Panc1 (cell line): Measurements from ENCODE around the gene FAM193A. TPM values are rescaled to one million over a fixed set of nuclear protein-coding genes. Genes with fewer than 3 reads are reported as not detected.

ENCODE experiments used
- ATAC-seq: fragments of 200-7000 bp; cut with Tn5 transposase; 2 replicates; pipeline ENCODE4 v1.9.1; 2020; ENCODE audit warnings: mild to moderate bottlenecking, moderate library complexity
- BruUV-seq: library from RNA; stranded (reverse); fragments of 400-500 nt; replicated peaks from 2 replicates; lab custom pipeline; 2021; lab: Mats Ljungman, UMichigan
- CTCF ChIA-PET: fragments of 300-600 bp; sonication (Branson Sonifier 250); formaldehyde crosslinking; loops from one replicate; lab custom pipeline; 2022; ENCODE audit warnings: antibody characterized with exemption; lab: Charles Lee
- POLR2A ChIA-PET: fragments of 300-600 bp; sonication (Branson Sonifier 250); formaldehyde crosslinking; loops from one replicate; lab custom pipeline; 2022; ENCODE audit warnings: antibody characterized with exemption; lab: Charles Lee
- DNase-seq: peaks from one replicate; pipeline ENCODE4 v3.0.0-alpha.2; 2010; ENCODE audit warnings: low read depth, low spot score
- H3K27ac ChIP-seq: 2 replicates; pipeline ENCODE4 v1.5.1; 2011; ENCODE audit warnings: mild to moderate bottlenecking, low read length, inconsistent platforms
- H3K27me3 ChIP-seq: fragments of 200-500 bp; sonication (Bioruptor generic); 2 replicates; pipeline ENCODE4 v1.6.0; 2014; ENCODE audit warnings: low read length, inconsistent platforms; ENCODE audit not compliant: control insufficient read depth, insufficient read depth
- H3K36me3 ChIP-seq: fragments of 200-500 bp; sonication (Bioruptor generic); 2 replicates; pipeline ENCODE4 v1.5.1; 2014; ENCODE audit warnings: inconsistent platforms, mild to moderate bottlenecking, low read length, moderate library complexity; ENCODE audit not compliant: control insufficient read depth, insufficient read depth
- H3K4me1 ChIP-seq: 2 replicates; pipeline ENCODE4 v1.5.1; 2011; ENCODE audit warnings: inconsistent platforms, mild to moderate bottlenecking, low read length, moderate library complexity; ENCODE audit not compliant: control insufficient read depth, insufficient read depth
- H3K4me3 ChIP-seq, 2 experiments: 2 replicates each; pipeline ENCODE4 v1.5.1; 2011 to 2012; ENCODE audit warnings: low read depth in 2 of 2, low read length in 2 of 2, mild to moderate bottlenecking in 2 of 2, inconsistent platforms in 1 of 2, moderate library complexity in 1 of 2
- H3K9me3 ChIP-seq: fragments of 200-500 bp; sonication (Bioruptor generic); 2 replicates; pipeline ENCODE4 v1.5.1; 2014; ENCODE audit warnings: low read depth, mild to moderate bottlenecking, inconsistent platforms, low read length, moderate library complexity; ENCODE audit not compliant: control insufficient read depth, insufficient read depth
- POLR2AphosphoS5 ChIP-seq: IDR thresholded peaks from 2 replicates; pipeline ENCODE4 v1.6.1; 2012; ENCODE audit warnings: mild to moderate bottlenecking, low read depth, low read length, moderate library complexity
- REST ChIP-seq, 2 experiments: IDR thresholded peaks; 2 replicates each; pipeline ENCODE4 v1.6.1; 2011 to 2012; ENCODE audit warnings: low read depth in 2 of 2, control low read depth in 1 of 2, low read length in 1 of 2, mild to moderate bottlenecking in 1 of 2, moderate library complexity in 1 of 2; ENCODE audit not compliant: insufficient read depth in 1 of 2
- SIN3A ChIP-seq: IDR thresholded peaks from 2 replicates; pipeline ENCODE4 v1.6.1; 2012; ENCODE audit warnings: low read depth, mild to moderate bottlenecking, low read length, moderate library complexity, borderline replicate concordance; ENCODE audit not compliant: insufficient read depth
- TCF7L2 ChIP-seq: IDR thresholded peaks from 2 replicates; pipeline ENCODE4 v1.6.1; 2011; ENCODE audit warnings: mild to moderate bottlenecking, low read depth, low read length, inconsistent platforms
- in situ Hi-C: cut with HindIII; loops from 2 replicates; pipeline ENCODE4 v1.10.0; 2016; ENCODE audit warnings: low sequenced_read_pairs, low pct_unique_long_range_greater_than_20kb
- intact Hi-C: fragments of 100-400 bp; cut with micrococcal nuclease; formaldehyde crosslinking; loops from one replicate; pipeline ENCODE4 v1.10.0; 2022; ENCODE audit not compliant: unreplicated experiment
- total RNA-seq: library from RNA; stranded (reverse); gene quantifications from one replicate; pipeline ENCODE4 v1.2.1, GENCODE V29; 2021; ENCODE audit not compliant: unreplicated experiment
- TF ChIP-seq, protein P1 (sequence below): fragments of 450-650 bp; IDR thresholded peaks from 2 replicates; pipeline ENCODE4 v1.5.1; 2017; ENCODE audit warnings: mild to moderate bottlenecking

FAM193A gene
- total RNA-seq, 1 experiment from 2014 or later: 25.7 TPM

GRCh38 chr4:2686379-2687265, 150.2 kb downstream of the FAM193A start:
- Histone ChIP-seq H3K27ac (no peak overlapping the region), H3K9me3 (no peaks in the 10 kb centered on the region), H3K36me3 (peaks cover 6% of the 10 kb centered on the region), H3K4me3 (no peak overlapping the region), H3K27me3 (no peaks in the 10 kb centered on the region), H3K4me1 (no peaks in the 10 kb centered on the region)
- intact Hi-C loops: no loop called here
- DNase-seq (no peak), ATAC-seq (no peak)
- CTCF ChIA-PET: no interaction called here
- POLR2A ChIA-PET: no interaction called here
- BruUV-seq: no TSS peak
- in situ Hi-C loops: no loop called here
- no peak for TF ChIP-seq POLR2AphosphoS5
- no peak for TF ChIP-seq TCF7L2
- TF ChIP-seq, protein P1, sequence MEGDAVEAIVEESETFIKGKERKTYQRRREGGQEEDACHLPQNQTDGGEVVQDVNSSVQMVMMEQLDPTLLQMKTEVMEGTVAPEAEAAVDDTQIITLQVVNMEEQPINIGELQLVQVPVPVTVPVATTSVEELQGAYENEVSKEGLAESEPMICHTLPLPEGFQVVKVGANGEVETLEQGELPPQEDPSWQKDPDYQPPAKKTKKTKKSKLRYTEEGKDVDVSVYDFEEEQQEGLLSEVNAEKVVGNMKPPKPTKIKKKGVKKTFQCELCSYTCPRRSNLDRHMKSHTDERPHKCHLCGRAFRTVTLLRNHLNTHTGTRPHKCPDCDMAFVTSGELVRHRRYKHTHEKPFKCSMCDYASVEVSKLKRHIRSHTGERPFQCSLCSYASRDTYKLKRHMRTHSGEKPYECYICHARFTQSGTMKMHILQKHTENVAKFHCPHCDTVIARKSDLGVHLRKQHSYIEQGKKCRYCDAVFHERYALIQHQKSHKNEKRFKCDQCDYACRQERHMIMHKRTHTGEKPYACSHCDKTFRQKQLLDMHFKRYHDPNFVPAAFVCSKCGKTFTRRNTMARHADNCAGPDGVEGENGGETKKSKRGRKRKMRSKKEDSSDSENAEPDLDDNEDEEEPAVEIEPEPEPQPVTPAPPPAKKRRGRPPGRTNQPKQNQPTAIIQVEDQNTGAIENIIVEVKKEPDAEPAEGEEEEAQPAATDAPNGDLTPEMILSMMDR: no peak

DNA sequence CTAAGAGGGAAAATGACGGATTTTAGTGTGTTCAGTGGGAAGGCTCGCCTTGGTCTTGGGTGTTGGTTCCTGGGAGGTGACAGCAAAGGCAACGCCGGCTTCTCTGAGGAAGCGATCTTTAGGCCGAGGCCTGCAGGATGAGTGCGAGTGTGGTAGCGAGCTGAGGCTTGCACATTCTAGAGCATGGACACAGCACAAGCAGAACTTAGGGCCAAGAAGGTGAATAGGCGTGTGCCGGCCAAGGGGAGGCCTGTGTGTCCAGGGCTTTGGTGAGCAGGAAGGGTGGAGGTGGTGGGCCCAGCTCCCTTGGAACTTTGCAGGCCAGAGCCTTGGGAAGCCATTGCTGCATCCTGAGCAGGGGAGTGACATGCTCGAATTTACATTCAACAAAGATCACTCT, 151.8 kb downstream of the FAM193A start:
- no TSS peak for BruUV-seq
- ATAC-seq: no peak
- H3K36me3 ChIP-seq: peaks cover 6% of the 10 kb centered on the region

More for the DNA sequence above, 151.8 kb downstream of the FAM193A start:
- H3K27me3 ChIP-seq: no peaks in the 10 kb centered on the region
- DNase-seq: no peak
- in situ Hi-C loops: no loop called here
- TF ChIP-seq POLR2AphosphoS5: no peak
- TF ChIP-seq SIN3A: no peak
- TF ChIP-seq, protein P1: no peak
- no peak for TF ChIP-seq REST (IDR thresholded peaks at IDR 0.05; ENCODE audit: insufficient read depth in 1 of 2, low read depth in 2 of 2, low read length in 1 of 2)
- TF ChIP-seq TCF7L2: no peak
- POLR2A ChIA-PET: no interaction called here
- CTCF ChIA-PET: interaction anchor here (0.6 kb wide), 1 partner anchor 13 kb away, joined by 3 read pairs; no protein-coding TSS in a partner anchor
- H3K27ac ChIP-seq: no peak overlapping the region
- H3K9me3 ChIP-seq: no peaks in the 10 kb centered on the region
- no peaks in the 10 kb centered on the region for H3K4me1 ChIP-seq
- no peak overlapping the region for H3K4me3 ChIP-seq
- intact Hi-C loops: no loop called here
